GM19438 (cell line): ENCODE data around the gene SEC11C.
A peak's percentile ranks its signal among the peaks of the same experiment; 100 is the strongest.
"Not testable (repeated sequence)": the region's sequence is repeated elsewhere in the genome, so short reads cannot be mapped to it uniquely, and the experiment has no call there.

Experiments
- ATAC-seq: cut with Tn5 transposase; IDR thresholded peaks from one replicate; pipeline ENCODE4 v1.9.1; 2021; ENCODE audit warnings: low read depth; ENCODE audit not compliant: unreplicated experiment

The SEC11C gene

DNA sequence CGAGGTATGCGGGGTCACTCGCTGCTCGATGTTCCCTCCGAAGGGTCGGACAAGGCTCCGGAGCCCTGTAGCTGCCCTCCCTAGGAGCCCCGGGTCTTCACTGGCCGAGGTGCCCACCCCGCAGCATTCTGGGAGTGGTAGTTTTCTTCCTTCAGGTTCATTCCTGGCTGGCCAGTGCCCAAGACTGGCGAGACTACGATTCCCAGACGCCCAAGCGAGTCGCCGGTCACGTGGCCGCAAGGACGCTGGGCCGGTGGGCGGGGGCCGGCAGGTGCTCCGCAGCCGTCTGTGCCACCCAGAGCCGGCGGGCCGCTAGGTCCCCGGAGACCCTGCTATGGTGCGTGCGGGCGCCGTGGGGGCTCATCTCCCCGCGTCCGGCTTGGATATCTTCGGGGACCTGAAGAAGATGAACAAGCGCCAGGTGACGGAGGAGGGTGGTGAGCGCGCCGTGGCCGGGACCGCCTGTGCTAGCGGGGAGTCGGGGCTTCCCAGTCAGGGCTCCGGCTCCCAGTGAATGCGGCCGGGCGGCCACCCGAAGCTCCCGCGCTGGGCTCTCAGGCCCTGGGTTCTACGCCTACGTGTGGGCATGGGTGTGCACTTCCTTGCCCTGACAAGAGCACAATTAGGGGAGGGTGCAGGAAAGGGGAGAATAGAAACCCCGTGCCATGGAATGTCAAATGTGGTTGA, at the start of gene SEC11C:
Gene SEC11C (plus strand): TSS at position 270 of the 687 bp plus-strand sequence. CDS start 65 bp downstream, at position 335.
- ATAC-seq, result peak; percentile 76

DNA sequence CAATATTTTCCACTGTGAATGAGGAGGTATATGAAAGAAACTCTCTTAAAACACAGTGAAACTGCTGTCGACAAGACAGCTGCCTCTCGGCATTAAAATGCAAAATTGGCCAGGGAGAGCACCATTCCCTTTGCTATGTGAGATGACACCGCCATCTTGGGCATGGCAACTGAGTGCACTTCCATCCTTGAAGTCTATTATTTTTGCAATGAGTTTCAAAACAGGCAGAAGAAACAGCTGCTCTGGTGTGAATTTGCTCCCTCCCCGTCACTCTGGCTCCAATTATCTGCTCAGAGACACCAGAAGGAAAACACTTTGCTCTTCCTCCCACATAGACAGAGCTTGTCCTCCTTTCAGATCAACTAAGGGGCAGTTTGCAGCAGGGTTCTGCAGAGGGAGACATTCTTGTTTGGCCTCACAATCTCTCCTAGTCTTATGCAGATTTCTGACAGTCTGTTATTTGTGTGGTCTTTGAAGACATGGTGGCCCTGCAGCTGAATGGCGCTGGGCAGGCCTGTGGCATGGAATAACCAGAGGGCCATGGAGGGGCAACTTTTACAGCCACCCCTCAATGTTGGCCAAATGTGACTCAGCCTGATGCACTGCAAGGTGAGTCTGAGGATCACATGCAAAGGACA, 48.6 kb upstream of the SEC11C start:
- no peak for ATAC-seq

DNA sequence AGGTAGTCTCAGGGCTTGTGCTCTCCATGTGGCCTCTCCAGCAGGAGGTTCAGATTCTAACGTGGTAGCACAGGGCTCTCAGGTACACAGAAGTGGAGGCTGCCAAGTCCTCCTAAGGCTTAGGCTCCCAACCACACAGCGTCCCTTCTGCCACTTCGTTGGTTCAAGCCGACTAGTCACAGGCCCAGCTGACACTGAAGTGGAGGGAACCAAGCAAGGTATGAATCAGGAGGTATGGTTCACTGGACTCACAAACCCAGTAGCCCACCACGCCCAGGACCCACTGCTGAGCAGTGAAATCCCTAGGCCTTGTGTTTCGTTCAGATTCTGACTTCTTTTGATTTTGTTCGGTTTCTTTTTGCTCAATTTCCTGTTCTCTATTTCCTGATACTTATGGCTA, 46.0 kb upstream of the SEC11C start:
- ATAC-seq, result no peak

DNA sequence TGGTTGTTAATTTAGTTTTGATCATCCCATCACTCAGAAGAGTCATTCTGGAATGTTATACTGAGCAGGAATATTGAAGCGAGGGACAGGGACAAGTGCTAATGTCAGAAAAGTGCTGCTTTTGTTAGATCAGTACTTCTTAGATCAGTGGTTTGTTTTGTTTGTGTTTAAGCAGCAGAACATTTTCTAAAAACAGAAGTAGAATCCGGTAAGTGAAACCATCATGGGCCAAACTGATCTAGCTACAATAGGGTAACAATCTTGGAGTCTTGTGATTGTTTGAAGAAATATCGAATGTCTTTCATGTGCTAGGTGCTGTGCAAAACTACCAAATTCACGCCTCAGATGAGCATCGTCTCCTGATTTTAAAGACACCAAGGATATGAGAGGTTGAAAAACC, 45.1 kb upstream of the SEC11C start:
- no peak for ATAC-seq

DNA sequence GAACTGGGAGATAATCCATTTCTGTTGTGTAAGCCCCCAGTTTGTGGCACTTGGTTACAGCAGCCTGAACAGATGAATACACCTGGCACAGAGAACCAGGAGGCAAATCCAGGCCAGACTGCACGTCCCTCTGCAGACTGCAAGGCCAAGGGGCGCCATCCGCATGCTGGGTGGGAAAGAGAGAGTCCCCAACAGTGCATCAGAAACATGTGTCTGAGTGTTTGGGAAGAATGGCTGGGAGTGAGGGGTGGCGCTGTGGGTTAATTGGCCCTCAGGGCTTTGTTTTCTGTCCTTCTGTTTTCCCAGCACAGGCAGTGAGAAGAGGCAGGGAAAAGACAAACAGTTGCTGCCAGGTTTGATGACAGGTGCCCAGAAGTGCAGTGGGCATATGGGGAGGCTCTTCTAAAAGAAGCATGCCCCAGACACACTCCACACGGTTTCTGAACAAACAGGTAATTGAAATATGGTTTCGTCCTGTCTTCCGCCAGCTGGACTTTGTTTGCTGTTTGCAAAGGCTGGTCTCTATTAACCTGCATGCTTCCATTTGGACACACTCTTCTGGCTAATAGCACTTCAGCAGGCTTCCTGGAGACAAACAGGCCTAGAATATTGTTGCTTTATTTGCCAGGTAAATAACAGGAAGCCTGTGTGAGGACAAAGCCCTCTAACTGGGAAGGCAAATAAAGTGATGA, 43.4 kb upstream of the SEC11C start:
- ATAC-seq, result no peak

DNA sequence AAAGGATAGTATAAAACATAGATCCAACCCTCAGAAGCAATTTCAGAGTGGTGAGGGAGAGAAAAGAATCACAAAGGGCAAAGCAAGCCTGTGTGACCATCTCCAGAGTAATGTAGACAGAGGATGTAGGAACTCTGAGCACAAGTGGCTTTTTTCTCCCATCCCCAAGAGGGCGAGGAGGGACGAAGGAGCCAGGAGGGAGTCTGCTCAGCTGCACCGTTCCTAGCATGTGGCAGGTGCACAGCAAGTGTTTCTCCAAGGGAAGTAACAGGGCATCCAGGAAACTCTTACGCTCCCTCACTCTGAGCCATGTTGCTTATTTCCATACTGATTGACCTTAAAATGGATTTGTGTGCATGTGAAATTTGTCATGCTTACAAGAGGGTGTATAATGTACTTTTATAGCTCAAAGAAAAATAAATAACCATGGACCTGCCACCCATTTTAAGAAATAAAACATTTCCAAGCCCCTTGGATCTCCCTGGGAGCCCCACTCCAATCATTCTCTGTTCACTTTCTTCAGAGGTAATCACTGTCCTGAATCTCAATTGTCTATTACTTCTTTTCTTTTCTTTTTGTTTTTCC, 37.8 kb upstream of the SEC11C start:
- ATAC-seq, result no peak

DNA sequence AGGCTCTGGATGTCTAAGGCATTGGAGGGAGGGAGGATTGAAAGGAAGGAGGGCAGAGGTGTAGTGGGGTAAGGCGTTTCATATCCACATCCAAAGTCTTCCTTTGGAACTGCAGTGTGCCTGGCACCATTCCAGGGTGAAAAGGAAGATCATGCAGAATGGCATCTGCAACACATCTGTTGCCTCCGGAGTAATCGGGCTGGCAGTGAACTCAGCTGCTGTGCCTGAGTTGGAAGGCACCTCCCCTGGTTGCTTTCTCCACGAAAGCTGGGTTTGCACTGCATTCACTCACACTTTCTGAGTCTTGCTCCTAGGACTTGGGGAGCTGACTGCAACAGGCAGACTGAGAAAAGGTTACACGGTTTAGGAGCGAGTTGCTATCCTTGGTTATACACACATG, 30.3 kb upstream of the SEC11C start:
- ATAC-seq, result no peak

DNA sequence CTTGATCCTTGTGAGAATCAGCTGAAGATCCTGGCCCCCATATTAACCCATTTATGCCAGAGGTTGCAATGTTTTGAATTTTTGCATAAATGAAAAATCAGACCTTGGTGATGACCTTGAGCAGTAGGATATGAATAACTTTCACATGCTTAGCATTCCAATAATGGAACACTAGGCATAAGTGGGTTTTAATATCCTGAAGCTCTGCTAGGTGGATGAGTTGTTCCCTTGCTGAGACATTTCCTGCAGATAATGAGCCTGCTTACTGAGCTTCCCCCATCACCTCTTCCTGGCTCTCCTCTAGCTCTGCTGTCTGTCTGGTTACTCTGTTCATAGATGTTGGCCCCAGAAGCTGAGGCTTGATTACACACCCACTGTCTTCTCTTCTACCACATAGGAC, 25.5 kb upstream of the SEC11C start:
- ATAC-seq, result no peak

DNA sequence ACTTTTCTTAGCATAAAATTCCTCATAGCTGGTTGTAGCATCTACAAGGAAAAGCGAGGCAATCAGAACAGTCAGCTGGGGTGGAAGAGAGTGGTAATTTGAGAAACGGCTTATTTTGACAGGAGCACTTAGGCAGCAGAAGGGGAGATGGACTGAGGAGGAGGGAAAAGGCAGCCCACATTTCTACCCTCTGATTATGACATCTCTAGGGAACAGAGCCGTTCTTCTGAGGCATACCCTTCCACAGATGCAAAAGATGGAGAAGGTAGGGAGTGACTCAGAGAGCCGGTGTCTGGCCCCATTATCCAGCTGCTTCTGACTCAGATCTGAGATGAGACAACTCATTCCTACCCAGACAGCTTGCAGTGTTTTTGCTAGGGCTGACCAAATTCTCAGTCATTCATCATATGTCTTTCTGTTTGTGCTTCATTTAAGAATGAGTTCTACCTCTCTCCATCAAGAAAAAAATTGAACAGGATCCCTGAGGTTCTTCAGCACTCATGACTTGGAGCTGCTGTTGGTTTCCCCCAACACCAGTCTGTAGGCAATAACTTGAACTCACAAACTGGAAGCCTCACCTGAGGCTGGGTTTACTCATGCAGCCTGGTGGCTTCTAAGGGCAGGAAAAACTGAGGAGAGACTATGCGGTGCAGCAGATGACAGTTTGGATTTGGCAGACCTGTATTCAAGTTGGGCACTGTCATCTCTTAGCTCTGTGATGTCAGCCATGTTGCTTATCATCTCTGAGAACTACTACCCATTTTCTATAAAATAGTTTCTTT, 15.9 kb upstream of the SEC11C start:
- no peak for ATAC-seq

DNA sequence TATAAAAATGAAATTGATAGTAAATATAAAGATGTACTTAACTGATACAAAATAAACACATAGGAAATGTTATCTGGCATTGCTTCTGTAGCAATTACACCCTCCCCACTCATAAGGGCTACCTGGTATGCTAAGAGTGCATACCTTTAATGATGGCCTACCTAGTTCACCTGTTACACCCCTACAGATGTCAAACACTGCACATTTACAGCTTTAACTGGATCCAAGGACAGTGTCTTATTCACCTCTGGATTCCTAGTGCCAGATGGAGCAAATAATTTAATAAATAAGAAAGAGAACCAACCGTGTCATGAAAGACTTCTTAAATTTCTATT, 15.3 kb upstream of the SEC11C start:
- ATAC-seq, result no peak

DNA sequence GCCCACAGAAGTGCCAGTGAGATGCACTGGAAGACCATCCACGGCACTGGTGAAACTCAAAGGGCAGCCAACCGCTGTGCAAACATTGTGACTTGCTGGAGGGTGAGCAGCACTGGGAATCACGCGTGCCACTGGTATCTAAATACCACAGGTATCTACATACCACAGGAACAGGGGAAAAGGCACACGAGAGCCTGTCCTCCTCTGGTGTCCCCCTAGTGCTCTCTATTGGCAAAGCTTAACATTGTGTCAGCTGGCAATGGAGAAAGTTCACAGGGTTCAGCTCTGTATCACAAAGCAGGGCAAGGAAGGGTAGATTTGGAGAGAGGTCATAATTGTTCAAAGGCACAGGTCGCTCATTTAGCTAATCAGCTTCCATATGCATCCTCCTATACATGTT, 12.6 kb upstream of the SEC11C start:
- no peak for ATAC-seq

DNA sequence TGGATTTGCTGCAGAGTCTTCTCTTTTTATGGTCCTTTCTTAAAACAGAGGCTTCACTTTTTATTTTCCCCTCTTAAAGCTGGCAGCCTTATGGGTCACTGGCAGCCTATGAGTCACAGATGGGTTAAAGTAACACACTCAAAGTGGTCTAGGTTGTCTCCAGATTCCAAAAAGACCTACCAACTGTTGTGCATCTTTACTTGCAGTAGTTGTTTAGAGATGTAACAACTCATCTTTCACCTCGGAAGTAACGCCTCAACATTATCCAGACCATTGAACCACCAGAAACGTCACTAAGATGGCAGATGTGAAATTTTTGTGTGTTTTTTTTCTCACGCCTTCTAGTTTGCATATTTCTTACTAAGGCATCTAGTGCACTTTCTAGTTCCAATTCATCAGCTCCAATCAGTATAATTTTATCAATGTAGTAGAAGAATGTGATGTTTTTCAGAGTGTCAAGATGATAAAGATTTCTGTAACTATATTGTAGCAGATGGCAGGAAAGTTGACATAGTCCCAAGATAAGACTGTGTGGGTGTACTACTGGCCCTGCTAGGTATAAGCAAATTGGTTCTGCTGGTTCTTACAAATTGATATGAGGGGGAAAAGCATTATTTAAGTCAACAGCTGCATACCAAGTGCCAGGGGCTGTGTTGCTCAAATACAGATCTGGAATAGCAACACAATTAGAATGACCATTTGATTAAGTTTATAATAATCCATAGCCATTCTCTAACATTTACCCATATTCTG, 9.6 kb upstream of the SEC11C start:
- no peak for ATAC-seq

DNA sequence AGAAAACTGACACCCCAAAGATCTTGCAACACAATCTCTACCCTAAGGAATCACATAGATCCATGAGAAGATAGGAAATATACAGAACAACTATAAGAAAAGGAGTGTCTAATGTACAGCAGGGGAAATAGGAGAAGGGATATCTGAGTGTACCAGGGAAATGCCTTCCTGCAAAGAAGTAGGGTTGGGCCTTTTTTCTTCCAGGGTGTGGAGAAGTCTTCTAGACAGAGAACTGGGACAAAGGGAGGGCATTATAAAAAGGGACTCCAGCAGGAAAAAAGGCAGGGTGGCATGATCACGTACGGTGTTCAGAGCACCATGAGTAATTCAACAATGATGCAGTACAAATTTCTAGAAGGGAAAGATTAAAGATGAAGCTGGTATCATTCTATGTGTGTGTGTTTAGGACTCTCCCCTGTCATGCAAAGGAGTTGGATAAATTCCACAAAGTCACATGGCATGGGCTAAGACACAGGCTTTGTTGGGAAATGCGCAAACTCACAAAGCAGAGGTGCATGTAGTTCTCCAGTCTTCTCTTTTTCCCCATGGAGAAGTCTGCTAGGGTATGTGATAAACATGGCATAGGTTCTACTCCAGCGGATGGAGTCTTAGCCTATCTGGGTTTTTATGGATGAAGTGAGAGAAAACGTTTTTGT, 6.7 kb upstream of the SEC11C start:
- ATAC-seq, result no peak

DNA sequence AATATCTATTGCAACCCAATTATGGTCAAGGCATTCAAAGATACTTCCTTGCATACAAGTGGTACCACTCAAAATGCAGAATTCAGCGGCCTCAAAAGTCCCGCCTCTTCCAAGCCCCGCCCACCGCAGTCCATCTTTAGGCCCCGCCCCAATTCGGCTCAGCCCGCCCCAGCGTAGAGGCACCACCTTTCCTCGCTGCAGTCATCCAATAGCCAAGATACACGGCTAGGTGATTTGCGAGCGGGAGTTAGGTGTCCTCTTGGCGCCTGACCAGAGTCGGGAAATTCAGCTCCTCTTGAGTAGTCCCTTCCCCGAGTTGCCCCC, 431 bp upstream of the SEC11C start:
- peak; percentile 67 for ATAC-seq

DNA sequence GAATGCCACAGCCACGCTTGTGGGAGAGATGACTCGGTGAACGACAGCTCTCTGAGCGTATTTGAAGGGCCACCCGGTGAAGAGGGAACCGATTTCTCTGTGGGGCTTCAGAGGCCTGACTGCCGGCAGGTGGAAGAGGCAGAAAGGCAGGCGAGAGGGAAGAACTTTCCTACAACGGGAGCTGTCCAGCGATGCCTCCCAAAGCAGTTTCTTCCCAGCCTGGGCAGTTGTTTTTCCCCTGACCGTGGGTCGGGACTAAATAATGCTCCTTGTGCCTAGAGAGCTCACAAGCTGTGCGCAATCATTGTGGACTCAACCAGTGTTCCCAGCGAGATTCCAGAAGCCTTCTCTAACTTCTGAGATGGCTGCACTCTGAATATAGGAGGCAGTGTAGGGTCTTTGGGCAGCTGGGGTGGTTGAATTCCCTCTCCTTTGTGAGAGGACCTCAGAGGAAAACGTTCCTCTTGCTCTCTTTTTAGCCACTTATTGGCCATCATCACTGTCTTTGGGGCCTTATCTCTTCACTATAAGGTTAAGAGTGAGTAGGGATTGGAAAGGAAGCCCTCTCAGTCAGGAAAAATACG, 710 bp downstream of the SEC11C start:
- no peak for ATAC-seq

DNA sequence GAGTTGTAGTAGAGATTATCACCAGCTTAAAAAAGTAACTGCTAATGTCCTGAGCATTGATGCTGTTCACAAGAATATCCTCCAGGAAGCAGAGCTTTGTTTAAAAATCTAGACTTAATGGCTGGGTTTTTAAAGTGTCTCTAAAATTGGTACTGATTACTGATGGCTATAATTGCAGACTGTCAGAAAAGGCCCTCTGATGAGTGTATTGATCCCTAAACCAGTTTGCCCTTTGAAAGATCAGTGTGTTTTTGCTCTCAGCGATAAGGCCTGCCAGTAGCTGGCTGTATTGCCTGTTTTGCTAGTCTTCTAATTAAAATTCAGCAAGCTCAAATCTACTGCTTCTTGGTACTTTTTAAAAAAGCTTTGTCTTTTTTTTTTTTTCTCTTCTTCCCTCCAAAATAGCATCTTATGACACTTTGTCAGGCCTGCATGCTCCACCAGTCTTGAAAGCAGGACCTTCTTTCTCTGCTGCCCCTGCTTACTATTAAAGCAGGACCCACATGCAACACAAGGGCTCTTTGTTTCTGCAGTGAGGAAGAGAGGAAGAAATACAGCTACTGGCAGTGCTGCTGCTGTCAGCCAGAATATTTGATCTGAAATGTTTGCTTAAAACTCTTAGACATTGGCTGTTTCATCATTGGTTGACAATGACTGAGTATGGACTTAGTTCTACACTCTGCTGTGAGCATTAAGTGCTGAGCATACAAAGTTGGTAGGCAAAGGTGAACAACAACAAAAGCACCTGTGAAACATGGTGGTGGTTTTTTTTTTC, 1.8 kb downstream of the SEC11C start:
- ATAC-seq, result no peak

DNA sequence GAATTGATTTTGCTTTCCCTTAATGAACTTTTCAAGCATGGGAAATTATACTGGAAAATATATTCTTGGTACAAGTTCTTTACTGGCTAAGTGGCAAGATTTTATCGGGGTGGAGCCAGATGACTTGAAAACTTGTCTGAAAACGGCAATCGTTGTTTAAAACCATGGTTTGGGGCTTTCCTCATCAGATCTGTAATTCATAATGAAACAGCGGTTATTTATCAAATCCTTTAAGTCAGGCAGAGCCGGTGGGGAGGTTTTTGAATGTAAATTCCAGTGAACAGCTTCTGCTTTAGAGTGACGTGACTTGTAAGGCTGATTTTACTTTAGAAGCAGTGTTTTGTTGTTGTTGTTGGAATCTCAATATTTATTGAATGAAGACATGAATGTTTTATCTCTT, 2.6 kb downstream of the SEC11C start:
- no peak for ATAC-seq

DNA sequence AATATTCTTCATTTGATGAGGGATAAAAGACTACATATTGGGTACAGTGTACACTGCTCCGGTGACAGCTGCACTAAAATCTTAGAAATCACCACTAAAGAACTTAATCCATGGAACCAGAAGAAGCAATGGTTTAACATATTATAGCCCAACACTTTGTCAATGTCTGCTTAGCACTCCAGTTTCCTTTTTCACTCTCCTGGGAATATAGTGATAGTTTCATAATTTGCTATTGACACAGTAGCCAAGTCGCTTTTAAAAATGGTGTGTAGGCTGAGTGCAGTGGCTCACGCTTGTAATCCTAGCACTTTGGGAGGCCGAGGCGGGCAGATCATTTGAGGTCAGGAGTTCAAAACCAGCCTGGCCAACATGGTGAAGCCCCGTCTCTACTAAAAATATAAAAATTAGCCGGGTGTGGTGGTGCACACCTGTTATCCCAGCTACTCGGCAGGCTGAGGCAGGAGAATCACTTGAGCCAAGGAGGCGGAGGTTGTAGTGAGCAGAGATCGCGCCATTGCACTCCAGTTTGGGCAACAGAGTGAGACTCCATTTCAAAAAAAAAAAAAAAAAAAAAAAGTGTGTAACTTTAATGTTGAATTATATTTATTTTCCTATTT, 3.2 kb downstream of the SEC11C start:
- not testable (repeated sequence) for ATAC-seq
